ENCODE results near the gene CNDP2.

The CNDP2 gene

GRCh38 chr18:74534981-74535649, 39.0 kb downstream of the CNDP2 start:
- TF ChIP-seq BACH2 (CRISPR knock-in tag; IDR thresholded peaks at IDR 0.05; ENCODE audit: borderline replicate concordance) (no peak), TCF4 (CRISPR knock-in tag; IDR thresholded peaks at IDR 0.05; ENCODE audit: borderline replicate concordance) (no peak), ESRRG (CRISPR knock-in tag; IDR thresholded peaks at IDR 0.05) (no peak), CSDC2 (CRISPR knock-in tag; IDR thresholded peaks at IDR 0.05) (no peak), ZC3H10 (CRISPR knock-in tag; IDR thresholded peaks at IDR 0.05) (no peak), OSR1 (CRISPR knock-in tag; IDR thresholded peaks at IDR 0.05) (no peak), ZNF565 (CRISPR knock-in tag; conservative IDR thresholded peaks at IDR 0.05; ENCODE audit: low read depth) (no peak), GLIS3 (CRISPR knock-in tag; IDR thresholded peaks at IDR 0.05) (no peak), PATZ1 (CRISPR knock-in tag; IDR thresholded peaks at IDR 0.05; ENCODE audit: borderline replicate concordance) (no peak), ZFP30 (CRISPR knock-in tag; IDR thresholded peaks at IDR 0.05) (no peak), SNAI2 (CRISPR knock-in tag; IDR thresholded peaks at IDR 0.05) (no peak), CREB5 (CRISPR knock-in tag; IDR thresholded peaks at IDR 0.05; ENCODE audit: low read depth) (no peak), POU6F1 (CRISPR knock-in tag; IDR thresholded peaks at IDR 0.05; ENCODE audit: borderline replicate concordance, low read depth) (no peak), TOX (CRISPR knock-in tag; IDR thresholded peaks at IDR 0.05; ENCODE audit: borderline replicate concordance) (no peak), ISL1 (CRISPR knock-in tag; IDR thresholded peaks at IDR 0.05) (no peak), RARB (CRISPR knock-in tag; IDR thresholded peaks at IDR 0.05) (no peak), TSHZ2 (CRISPR knock-in tag; IDR thresholded peaks at IDR 0.05) (no peak), PPARA (CRISPR knock-in tag; IDR thresholded peaks at IDR 0.05; ENCODE audit: borderline replicate concordance) (no peak)
- no peak for ATAC-seq

GRCh38 chr18:74539289-74539688, 43.1 kb downstream of the CNDP2 start:
- TF ChIP-seq ZNF70 (CRISPR knock-in tag; IDR thresholded peaks at IDR 0.05): no peak
- TF ChIP-seq POU6F1 (CRISPR knock-in tag; IDR thresholded peaks at IDR 0.05; ENCODE audit: borderline replicate concordance, low read depth): no peak
- no peak for TF ChIP-seq RARB (CRISPR knock-in tag; IDR thresholded peaks at IDR 0.05)
- no peak for TF ChIP-seq CREB5 (CRISPR knock-in tag; IDR thresholded peaks at IDR 0.05; ENCODE audit: low read depth)
- TF ChIP-seq ZFP30 (CRISPR knock-in tag; IDR thresholded peaks at IDR 0.05): no peak
- TF ChIP-seq ISL1 (CRISPR knock-in tag; IDR thresholded peaks at IDR 0.05): no peak
- TF ChIP-seq CSDC2 (CRISPR knock-in tag; IDR thresholded peaks at IDR 0.05): no peak
- TF ChIP-seq ESRRG (CRISPR knock-in tag; IDR thresholded peaks at IDR 0.05): no peak
- no peak for TF ChIP-seq ZNF565 (CRISPR knock-in tag; conservative IDR thresholded peaks at IDR 0.05; ENCODE audit: low read depth)
- TF ChIP-seq TOX (CRISPR knock-in tag; IDR thresholded peaks at IDR 0.05; ENCODE audit: borderline replicate concordance): no peak
- no peak for TF ChIP-seq CSRNP3 (CRISPR knock-in tag; IDR thresholded peaks at IDR 0.05)
- TF ChIP-seq GLIS3 (CRISPR knock-in tag; IDR thresholded peaks at IDR 0.05): no peak
- no peak for TF ChIP-seq TSHZ2 (CRISPR knock-in tag; IDR thresholded peaks at IDR 0.05)
- ATAC-seq: no peak

Measured in SK-N-SH treated with all-trans-retinoic acid at 6 μM for 48 hours (cell line).